LNCaP clone FGC (cell line): ENCODE measurements around the gene ECHDC3.

Experiments
- DNase-seq: peaks from one replicate; pipeline ENCODE4 v3.0.0-alpha.2; 2011; ENCODE audit warnings: low read depth
- H3K4me3 ChIP-seq: 2 replicates; pipeline ENCODE4 v1.5.1; 2011; ENCODE audit warnings: mild to moderate bottlenecking, low read depth, low read length, control low read depth
- CTCF ChIP-seq: IDR thresholded peaks from 2 replicates; pipeline ENCODE4 v1.5.1; 2012; ENCODE audit warnings: mild to moderate bottlenecking; ENCODE audit not compliant: control insufficient read depth, insufficient read depth; ENCODE audit errors: extremely low read depth

The ECHDC3 gene

GRCh38 chr10:11810973-11811372, 68.8 kb downstream of the ECHDC3 start:
- no peak for DNase-seq
- no peak for TF ChIP-seq CTCF
- H3K4me3 ChIP-seq: no peak overlapping the region

- no peak for TF ChIP-seq CTCF
- no peak for DNase-seq
- no peak overlapping the region for H3K4me3 ChIP-seq
Measured at GRCh38 chr10:11813177-11813576, 71.0 kb downstream of the ECHDC3 start.
